ENCODE data around the gene MAP3K10. TPM values are rescaled to one million over a fixed set of nuclear protein-coding genes. Genes with fewer than 3 reads are reported as not detected.

Gene MAP3K10
- total RNA-seq, 1 donor from 2014 or later: 22.7 TPM

DNA sequence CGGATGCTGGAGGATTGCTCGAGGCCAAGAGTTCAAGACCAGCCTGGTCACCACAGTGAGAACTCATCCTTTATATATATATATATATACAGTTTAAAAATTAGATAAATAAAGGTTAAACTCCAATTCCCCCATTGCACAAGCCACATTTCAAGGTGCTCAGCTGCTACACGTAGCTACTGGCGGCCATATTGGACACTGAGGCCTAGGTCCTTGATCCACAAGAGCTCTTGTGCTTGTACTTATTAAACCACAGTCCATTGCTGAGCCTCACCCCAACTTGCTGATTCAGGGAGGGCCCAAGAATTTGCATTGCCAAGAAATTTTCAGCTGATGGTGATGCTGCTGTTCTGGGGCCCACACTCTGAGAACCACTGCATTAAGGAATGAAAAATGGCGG lies 17.4 kb downstream of the MAP3K10 start:
- Mint-ChIP-seq H3K9me3 (ENCODE audit: low read depth) (no peaks in the 10 kb centered on the region), H3K4me3 (ENCODE audit: unreplicated experiment) (no peak overlapping the region), H3K36me3 (ENCODE audit: low read depth) (peaks cover 34% of the 10 kb centered on the region), H3K4me1 (ENCODE audit: low read depth) (no peaks in the 10 kb centered on the region), H3K27ac (ENCODE audit: unreplicated experiment) (no peak overlapping the region), H3K27me3 (ENCODE audit: low read depth) (no peaks in the 10 kb centered on the region)
- no peak for DNase-seq (ENCODE audit: low spot score)
- TF ChIP-seq, protein P1, sequence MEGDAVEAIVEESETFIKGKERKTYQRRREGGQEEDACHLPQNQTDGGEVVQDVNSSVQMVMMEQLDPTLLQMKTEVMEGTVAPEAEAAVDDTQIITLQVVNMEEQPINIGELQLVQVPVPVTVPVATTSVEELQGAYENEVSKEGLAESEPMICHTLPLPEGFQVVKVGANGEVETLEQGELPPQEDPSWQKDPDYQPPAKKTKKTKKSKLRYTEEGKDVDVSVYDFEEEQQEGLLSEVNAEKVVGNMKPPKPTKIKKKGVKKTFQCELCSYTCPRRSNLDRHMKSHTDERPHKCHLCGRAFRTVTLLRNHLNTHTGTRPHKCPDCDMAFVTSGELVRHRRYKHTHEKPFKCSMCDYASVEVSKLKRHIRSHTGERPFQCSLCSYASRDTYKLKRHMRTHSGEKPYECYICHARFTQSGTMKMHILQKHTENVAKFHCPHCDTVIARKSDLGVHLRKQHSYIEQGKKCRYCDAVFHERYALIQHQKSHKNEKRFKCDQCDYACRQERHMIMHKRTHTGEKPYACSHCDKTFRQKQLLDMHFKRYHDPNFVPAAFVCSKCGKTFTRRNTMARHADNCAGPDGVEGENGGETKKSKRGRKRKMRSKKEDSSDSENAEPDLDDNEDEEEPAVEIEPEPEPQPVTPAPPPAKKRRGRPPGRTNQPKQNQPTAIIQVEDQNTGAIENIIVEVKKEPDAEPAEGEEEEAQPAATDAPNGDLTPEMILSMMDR (IDR thresholded peaks at IDR 0.05): no peak

DNA sequence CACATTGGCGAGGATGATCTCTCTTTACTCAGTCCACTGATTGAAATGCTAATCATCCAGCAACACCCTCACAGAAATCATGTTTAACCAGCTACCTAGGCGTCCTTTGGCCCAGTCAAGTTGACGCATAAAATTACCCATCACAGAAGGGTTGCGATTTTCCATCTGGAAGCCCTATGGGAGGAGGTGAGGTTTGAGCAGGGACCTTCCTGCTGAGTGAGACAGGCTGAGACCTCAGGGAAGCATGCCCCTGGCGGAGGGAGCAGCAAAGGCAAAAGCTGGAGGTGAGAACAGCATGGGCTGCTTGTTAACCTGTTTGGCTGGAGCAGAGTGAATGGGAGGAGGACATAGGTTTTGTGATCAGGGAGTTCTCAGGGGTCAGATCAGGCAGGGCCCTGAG lies 19.7 kb downstream of the MAP3K10 start:
- TF ChIP-seq, protein P1 (IDR thresholded peaks at IDR 0.05): no peak
- H3K4me1 Mint-ChIP-seq (ENCODE audit: low read depth): no peaks in the 10 kb centered on the region
- H3K4me3 Mint-ChIP-seq (ENCODE audit: unreplicated experiment): no peak overlapping the region
- peaks cover 6% of the 10 kb centered on the region for H3K27me3 Mint-ChIP-seq (ENCODE audit: low read depth)
- DNase-seq (ENCODE audit: low spot score): peak; percentile 37
- peaks cover 25% of the 10 kb centered on the region for H3K36me3 Mint-ChIP-seq (ENCODE audit: low read depth)
- no peaks in the 10 kb centered on the region for H3K9me3 Mint-ChIP-seq (ENCODE audit: low read depth)
- H3K27ac Mint-ChIP-seq (ENCODE audit: unreplicated experiment): no peak overlapping the region

DNA sequence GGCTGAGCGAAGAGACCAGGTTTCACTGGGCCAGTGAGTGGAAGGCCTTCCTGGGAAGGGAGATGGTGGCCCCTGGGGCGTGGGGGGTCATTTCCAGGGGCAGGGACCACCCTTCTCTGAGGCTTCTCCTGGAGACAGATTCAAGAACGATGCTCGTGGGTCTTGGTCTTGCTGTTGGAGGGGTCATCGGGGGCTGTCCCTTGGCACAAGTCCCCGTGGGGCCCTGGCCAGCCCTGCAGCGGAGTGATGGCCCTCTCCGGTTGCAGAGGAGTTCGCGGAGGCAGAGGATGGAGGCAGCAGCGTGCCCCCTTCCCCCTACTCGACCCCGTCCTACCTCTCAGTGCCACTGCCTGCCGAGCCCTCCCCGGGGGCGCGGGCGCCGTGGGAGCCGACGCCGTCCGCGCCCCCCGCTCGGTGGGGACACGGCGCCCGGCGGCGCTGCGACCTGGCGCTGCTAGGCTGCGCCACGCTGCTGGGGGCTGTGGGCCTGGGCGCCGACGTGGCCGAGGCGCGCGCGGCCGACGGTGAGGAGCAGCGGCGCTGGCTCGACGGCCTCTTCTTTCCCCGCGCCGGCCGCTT lies 22.1 kb downstream of the MAP3K10 start:
- peaks cover 17% of the 10 kb centered on the region for H3K27me3 Mint-ChIP-seq (ENCODE audit: low read depth)
- peaks cover 22% of the 10 kb centered on the region for H3K36me3 Mint-ChIP-seq (ENCODE audit: low read depth)
- no peaks in the 10 kb centered on the region for H3K9me3 Mint-ChIP-seq (ENCODE audit: low read depth)
- peak; percentile 62 for DNase-seq (ENCODE audit: low spot score)
- peaks cover 3% of the 10 kb centered on the region for H3K4me1 Mint-ChIP-seq (ENCODE audit: low read depth)
- H3K4me3 Mint-ChIP-seq (ENCODE audit: unreplicated experiment): no peak overlapping the region
- TF ChIP-seq, protein P1 (IDR thresholded peaks at IDR 0.05): no peak
- no peak overlapping the region for H3K27ac Mint-ChIP-seq (ENCODE audit: unreplicated experiment)

DNA sequence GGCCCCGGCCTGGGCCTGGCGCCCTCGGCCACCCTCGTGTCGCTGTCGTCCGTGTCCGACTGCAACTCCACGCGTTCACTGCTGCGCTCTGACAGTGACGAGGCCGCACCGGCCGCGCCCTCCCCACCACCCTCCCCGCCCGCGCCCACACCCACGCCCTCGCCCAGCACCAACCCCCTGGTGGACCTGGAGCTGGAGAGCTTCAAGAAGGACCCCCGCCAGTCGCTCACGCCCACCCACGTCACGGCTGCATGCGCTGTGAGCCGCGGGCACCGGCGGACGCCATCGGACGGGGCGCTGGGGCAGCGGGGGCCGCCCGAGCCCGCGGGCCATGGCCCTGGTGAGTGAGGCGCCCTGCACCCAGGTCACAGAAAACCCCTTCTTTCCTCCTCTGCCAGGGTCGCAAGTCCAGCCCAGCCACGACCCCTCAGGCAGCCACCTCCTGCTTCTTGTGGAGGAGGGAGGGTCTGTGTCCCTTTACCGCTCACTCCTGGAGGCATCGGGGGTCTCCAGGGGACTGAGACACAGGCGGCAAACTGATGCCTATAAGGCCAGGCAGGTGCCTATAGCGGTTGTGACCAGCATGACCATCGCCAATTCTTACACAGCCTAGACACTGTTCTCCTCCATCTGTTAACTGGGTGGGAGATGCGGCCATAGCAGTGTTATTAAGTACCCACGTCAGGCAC lies 22.8 kb downstream of the MAP3K10 start:
- peaks cover 3% of the 10 kb centered on the region for H3K4me1 Mint-ChIP-seq (ENCODE audit: low read depth)
- peak; percentile 74 for DNase-seq (ENCODE audit: low spot score)
- no peak overlapping the region for H3K4me3 Mint-ChIP-seq (ENCODE audit: unreplicated experiment)
- no peak overlapping the region for H3K27ac Mint-ChIP-seq (ENCODE audit: unreplicated experiment)
- TF ChIP-seq, protein P1 (IDR thresholded peaks at IDR 0.05): no peak
- peaks cover 19% of the 10 kb centered on the region for H3K27me3 Mint-ChIP-seq (ENCODE audit: low read depth)
- H3K36me3 Mint-ChIP-seq (ENCODE audit: low read depth): peaks cover 21% of the 10 kb centered on the region
- H3K9me3 Mint-ChIP-seq (ENCODE audit: low read depth): no peaks in the 10 kb centered on the region

DNA sequence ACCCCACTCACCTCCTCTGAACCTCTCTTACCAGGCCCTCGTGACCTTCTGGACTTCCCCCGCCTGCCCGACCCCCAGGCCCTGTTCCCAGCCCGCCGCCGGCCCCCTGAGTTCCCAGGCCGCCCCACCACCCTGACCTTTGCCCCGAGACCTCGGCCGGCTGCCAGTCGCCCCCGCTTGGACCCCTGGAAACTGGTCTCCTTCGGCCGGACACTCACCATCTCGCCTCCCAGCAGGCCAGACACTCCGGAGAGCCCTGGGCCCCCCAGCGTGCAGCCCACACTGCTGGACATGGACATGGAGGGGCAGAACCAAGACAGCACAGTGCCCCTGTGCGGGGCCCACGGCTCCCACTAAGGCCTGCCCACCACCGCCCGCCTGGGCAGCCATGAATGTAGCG lies 23.7 kb downstream of the MAP3K10 start:
- DNase-seq (ENCODE audit: low spot score): peak; percentile 87
- H3K27me3 Mint-ChIP-seq (ENCODE audit: low read depth): peaks cover 19% of the 10 kb centered on the region
- H3K27ac Mint-ChIP-seq (ENCODE audit: unreplicated experiment): no peak overlapping the region
- TF ChIP-seq, protein P1 (IDR thresholded peaks at IDR 0.05): no peak
- H3K4me1 Mint-ChIP-seq (ENCODE audit: low read depth): peaks cover 10% of the 10 kb centered on the region
- no peak overlapping the region for H3K4me3 Mint-ChIP-seq (ENCODE audit: unreplicated experiment)
- H3K36me3 Mint-ChIP-seq (ENCODE audit: low read depth): peaks cover 16% of the 10 kb centered on the region
- no peaks in the 10 kb centered on the region for H3K9me3 Mint-ChIP-seq (ENCODE audit: low read depth)

All from chondrocyte (in vitro differentiated cells).